Mesenchymal stem cell (in vitro differentiated cells and primary cell): ENCODE measurements around the gene KRTCAP2.

ENCODE experiments used
- DNase-seq: peaks from one replicate; pipeline ENCODE4 v3.0.0-alpha.2; 2013
- H2AFZ ChIP-seq: one replicate; pipeline ENCODE4 v1.6.1; 2013; ENCODE audit warnings: low read depth, mild to moderate bottlenecking, control low read depth, inconsistent platforms, low read length, moderate library complexity
- H2AK5ac ChIP-seq: 2 replicates; pipeline ENCODE4 v1.6.1; 2013; ENCODE audit warnings: low read length, moderate library complexity, mild to moderate bottlenecking, inconsistent platforms; ENCODE audit not compliant: severe bottlenecking
- H2BK120ac ChIP-seq: one replicate; pipeline ENCODE4 v1.6.1; 2013; ENCODE audit warnings: low read depth, mild to moderate bottlenecking, inconsistent platforms, low read length, moderate library complexity
- H2BK12ac ChIP-seq, 2 experiments: one replicate each; pipeline ENCODE4 v1.6.1; 2013; ENCODE audit warnings: inconsistent platforms in 2 of 2, low read length in 2 of 2, mild to moderate bottlenecking in 2 of 2, moderate library complexity in 2 of 2, control low read depth in 1 of 2
- H2BK15ac ChIP-seq: one replicate; pipeline ENCODE4 v1.6.1; 2013; ENCODE audit warnings: mild to moderate bottlenecking, low read depth, inconsistent platforms; ENCODE audit not compliant: poor library complexity, severe bottlenecking
- H2BK5ac ChIP-seq: 2 replicates; pipeline ENCODE4 v1.6.1; 2013; ENCODE audit warnings: low read depth, mild to moderate bottlenecking, low read length, control low read depth, inconsistent platforms; ENCODE audit not compliant: poor library complexity, severe bottlenecking
- H3K14ac ChIP-seq, 2 experiments: one replicate each; pipeline ENCODE4 v1.6.1; 2013; ENCODE audit warnings: inconsistent platforms in 2 of 2, low read length in 2 of 2, control low read depth in 1 of 2, mild to moderate bottlenecking in 1 of 2, moderate library complexity in 1 of 2
- H3K18ac ChIP-seq, 2 experiments: one replicate each; pipeline ENCODE4 v1.6.1; 2013; ENCODE audit warnings: inconsistent platforms in 2 of 2, low read length in 2 of 2, control low read depth in 1 of 2, low read depth in 1 of 2, mild to moderate bottlenecking in 1 of 2
- H3K23ac ChIP-seq, 2 experiments: one replicate each; pipeline ENCODE4 v1.6.1; 2013; ENCODE audit warnings: inconsistent platforms in 2 of 2, low read length in 2 of 2, mild to moderate bottlenecking in 2 of 2, moderate library complexity in 2 of 2, control low read depth in 1 of 2
- H3K27ac ChIP-seq: 2 replicates; pipeline ENCODE4 v1.5.1; 2013; ENCODE audit warnings: mild to moderate bottlenecking, moderate library complexity, low read length, control low read depth, inconsistent platforms; ENCODE audit not compliant: poor library complexity, severe bottlenecking
- H3K27me3 ChIP-seq, 2 experiments: 2 replicates each; pipeline versions ENCODE4 v1.6.1 to v1.7.0; 2013; ENCODE audit warnings: low read length in 2 of 2, mild to moderate bottlenecking in 2 of 2, moderate library complexity in 2 of 2, control low read depth in 1 of 2, inconsistent platforms in 1 of 2; ENCODE audit not compliant: control insufficient read depth in 1 of 2, insufficient read depth in 1 of 2
- H3K36me3 ChIP-seq, 2 experiments: 2 replicates each; pipeline versions ENCODE4 v1.6.1 to v1.7.0; 2013; ENCODE audit warnings: low read length in 2 of 2, control low read depth in 1 of 2, inconsistent platforms in 1 of 2, low read depth in 1 of 2, mild to moderate bottlenecking in 1 of 2; ENCODE audit not compliant: insufficient read depth in 2 of 2, control insufficient read depth in 1 of 2
- H3K4ac ChIP-seq, 2 experiments: one replicate each; pipeline ENCODE4 v1.6.1; 2013; ENCODE audit warnings: inconsistent platforms in 2 of 2, low read length in 2 of 2, mild to moderate bottlenecking in 2 of 2, moderate library complexity in 2 of 2, control low read depth in 1 of 2, low read depth in 1 of 2
- H3K4me1 ChIP-seq: 2 replicates; pipeline ENCODE4 v1.6.1; 2013; ENCODE audit warnings: low read depth, low read length, control low read depth; ENCODE audit not compliant: control insufficient read depth, insufficient read depth
- H3K4me2 ChIP-seq: 2 replicates; pipeline ENCODE4 v1.6.1; 2013; ENCODE audit warnings: low read length, mild to moderate bottlenecking, inconsistent platforms; ENCODE audit not compliant: poor library complexity, severe bottlenecking
- H3K4me3 ChIP-seq, 2 experiments: 2 replicates each; pipeline versions ENCODE4 v1.5.1 to v1.7.0; 2013; ENCODE audit warnings: low read length in 2 of 2, mild to moderate bottlenecking in 2 of 2, control low read depth in 1 of 2, low read depth in 1 of 2; ENCODE audit not compliant: insufficient read depth in 1 of 2
- H3K79me1 ChIP-seq: replicated peaks from 2 replicates; pipeline ENCODE4 v1.6.1; 2013; ENCODE audit warnings: mild to moderate bottlenecking, control low read depth, low read length, inconsistent platforms; ENCODE audit not compliant: poor library complexity, severe bottlenecking
- H3K9ac ChIP-seq: 2 replicates; pipeline ENCODE4 v1.7.0; 2013; ENCODE audit warnings: mild to moderate bottlenecking, low read length, moderate library complexity
- H3K9me3 ChIP-seq: 2 replicates; pipeline ENCODE4 v1.7.0; 2013; ENCODE audit warnings: mild to moderate bottlenecking, low read length; ENCODE audit not compliant: control insufficient read depth
- H4K8ac ChIP-seq: one replicate; pipeline ENCODE4 v1.6.1; 2013; ENCODE audit warnings: inconsistent platforms, mild to moderate bottlenecking, low read length, moderate library complexity
- H4K91ac ChIP-seq: one replicate; pipeline ENCODE4 v1.6.1; 2013; ENCODE audit warnings: mild to moderate bottlenecking, low read length, inconsistent platforms
- WGBS: methylation state at CpG from one replicate; pipeline ENCODE4 v1.1.7; 2013; ENCODE audit warnings: mixed read lengths; 5-methylcytosine and 5-hydroxymethylcytosine counted together

The KRTCAP2 gene

GRCh38 chr1:155185783-155186066 lies 12.6 kb upstream of the KRTCAP2 start:
- Histone ChIP-seq H2AFZ (no peak overlapping the region), H2BK12ac (no peak overlapping the region), H3K9me3 (no peaks in the 10 kb centered on the region), H2BK120ac (no peak overlapping the region), H2AK5ac (no peak overlapping the region), H3K4ac (no peak overlapping the region), H3K18ac (no peak overlapping the region), H3K79me1 (no peaks in the 10 kb centered on the region), H2BK5ac (no peak overlapping the region), H2BK15ac (no peak overlapping the region), H3K4me3 (no peak overlapping the region), H3K9ac (no peak overlapping the region), H3K4me1 (peaks cover 19% of the 10 kb centered on the region), H3K36me3 (peaks cover 16 to 39% of the 10 kb centered on the region in 2 experiments), H3K4me2 (no peak overlapping the region), H3K27me3 (no peaks in the 10 kb centered on the region), H3K27ac (no peak overlapping the region), H3K14ac (no peak overlapping the region), H3K23ac (no peak overlapping the region), H4K8ac (no peak overlapping the region), H4K91ac (no peak overlapping the region)
- no peak for DNase-seq
- WGBS: 77% methylated on average over 6 of the region's 6 CpGs

DNA sequence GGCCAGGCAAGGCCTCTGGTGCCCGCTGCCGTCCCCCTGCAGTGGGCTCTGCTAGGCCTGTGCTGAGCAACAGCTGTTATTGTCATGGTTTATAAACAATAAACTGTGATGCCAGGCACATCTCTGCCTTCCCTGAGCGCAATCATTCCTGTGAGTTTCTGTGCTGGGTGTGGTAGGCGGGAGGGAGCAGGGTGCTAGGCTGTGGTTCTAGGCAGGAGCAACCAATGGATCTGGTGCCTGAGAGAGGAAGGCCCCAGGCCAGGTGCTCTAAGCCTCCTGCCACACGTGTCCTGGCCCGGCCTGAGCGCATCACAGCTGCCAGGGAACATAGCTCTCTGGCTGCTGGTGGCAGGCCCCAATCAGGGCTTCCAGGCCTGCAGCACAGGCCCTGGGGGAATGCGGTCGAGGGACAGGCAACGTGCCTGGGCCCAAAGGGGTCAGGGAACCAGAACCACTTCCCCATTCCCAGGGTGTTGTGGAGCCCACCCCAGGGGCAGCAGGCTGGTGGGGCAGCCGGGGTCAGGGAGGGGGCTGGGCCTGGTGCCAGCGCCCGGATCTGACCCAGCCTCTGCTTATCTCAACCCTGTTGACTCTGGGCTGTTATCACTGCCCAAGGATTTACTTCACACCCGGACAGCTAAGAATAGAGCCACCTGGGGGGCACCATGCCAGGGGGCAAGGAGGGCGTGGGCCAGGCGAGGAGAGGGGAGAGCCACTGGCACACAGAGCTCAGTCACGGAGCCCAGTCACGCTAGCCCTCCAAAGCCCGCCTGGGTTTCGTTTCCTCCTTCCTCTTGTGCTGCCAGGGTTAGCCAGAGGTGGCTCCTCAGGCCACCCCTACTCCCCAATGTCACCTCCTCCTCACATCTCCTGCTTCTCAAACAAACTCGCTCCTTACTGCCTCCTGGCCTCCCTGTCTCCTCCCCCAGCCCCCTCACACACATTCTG lies 12.0 kb upstream of the KRTCAP2 start:
- H4K8ac ChIP-seq: no peak overlapping the region
- no peak overlapping the region for H2BK15ac ChIP-seq
- 76% methylated on average over 19 of the region's 21 CpGs for WGBS
- H3K36me3 ChIP-seq: peaks cover 17 to 42% of the 10 kb centered on the region in 2 experiments
- H3K9me3 ChIP-seq: no peaks in the 10 kb centered on the region
- DNase-seq: no peak
- H3K79me1 ChIP-seq: no peaks in the 10 kb centered on the region
- H3K14ac ChIP-seq: no peak overlapping the region
- no peak overlapping the region for H3K9ac ChIP-seq
- H2BK120ac ChIP-seq: no peak overlapping the region
- H3K4me3 ChIP-seq: no peak overlapping the region
- peaks cover 19% of the 10 kb centered on the region for H3K4me1 ChIP-seq
- H2AFZ ChIP-seq: no peak overlapping the region
- H3K23ac ChIP-seq: no peak overlapping the region
- no peak overlapping the region for H3K18ac ChIP-seq
- H3K4me2 ChIP-seq: no peak overlapping the region
- no peak overlapping the region for H2BK5ac ChIP-seq
- no peak overlapping the region for H2AK5ac ChIP-seq
- no peak overlapping the region for H3K27ac ChIP-seq
- H3K4ac ChIP-seq: no peak overlapping the region
- no peak overlapping the region for H2BK12ac ChIP-seq
- H4K91ac ChIP-seq: no peak overlapping the region
- H3K27me3 ChIP-seq: no peaks in the 10 kb centered on the region

DNA sequence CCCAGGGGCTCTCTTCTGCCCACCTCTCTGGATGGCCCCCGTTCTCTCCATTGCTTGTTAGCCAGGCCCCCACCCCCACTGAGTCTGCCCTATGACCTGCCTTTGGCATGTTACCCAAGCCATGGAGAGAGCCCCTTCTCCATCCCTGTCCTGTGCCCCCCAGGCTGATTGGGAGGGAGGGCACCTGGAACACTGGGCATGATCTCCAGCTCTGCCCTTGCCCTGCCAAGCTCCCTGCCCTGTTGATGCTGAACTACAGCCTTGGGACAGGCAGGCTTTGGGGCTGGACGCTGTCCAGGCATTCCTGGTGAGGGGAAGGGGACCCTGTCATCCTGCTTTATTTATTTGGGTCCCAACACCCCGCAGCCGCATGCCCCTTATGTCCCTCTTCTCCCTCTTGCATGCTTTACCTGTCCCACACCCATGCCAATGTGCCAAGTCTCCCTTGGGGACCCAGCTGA lies 11.3 kb upstream of the KRTCAP2 start:
- WGBS: 97% methylated on average over 4 of the region's 4 CpGs
- Histone ChIP-seq H3K9me3 (no peaks in the 10 kb centered on the region), H2AK5ac (no peak overlapping the region), H2AFZ (no peak overlapping the region), H3K23ac (no peak overlapping the region), H3K4me1 (peaks cover 19% of the 10 kb centered on the region), H2BK15ac (no peak overlapping the region), H3K27me3 (no peaks in the 10 kb centered on the region), H3K4ac (no peak overlapping the region), H2BK5ac (no peak overlapping the region), H3K27ac (no peak overlapping the region), H3K4me2 (no peak overlapping the region), H4K91ac (no peak overlapping the region), H3K14ac (no peak overlapping the region), H2BK12ac (no peak overlapping the region), H3K36me3 (peaks cover 25 to 49% of the 10 kb centered on the region in 2 experiments), H4K8ac (no peak overlapping the region), H3K9ac (no peak overlapping the region), H3K79me1 (peaks cover 5% of the 10 kb centered on the region), H3K4me3 (no peak overlapping the region), H3K18ac (no peak overlapping the region), H2BK120ac (no peak overlapping the region)
- no peak for DNase-seq

- H3K4ac ChIP-seq: no peak overlapping the region
- H2AFZ ChIP-seq: no peak overlapping the region
- no peak overlapping the region for H3K23ac ChIP-seq
- no peak overlapping the region for H3K9ac ChIP-seq
- no peak overlapping the region for H4K91ac ChIP-seq
- H3K4me1 ChIP-seq: peaks cover 19% of the 10 kb centered on the region
- H3K27me3 ChIP-seq: no peaks in the 10 kb centered on the region
- no peaks in the 10 kb centered on the region for H3K9me3 ChIP-seq
- no peak overlapping the region for H3K18ac ChIP-seq
- H2BK12ac ChIP-seq: no peak overlapping the region
- H2BK120ac ChIP-seq: no peak overlapping the region
- no peak for DNase-seq
- no peak overlapping the region for H4K8ac ChIP-seq
- H3K27ac ChIP-seq: no peak overlapping the region
- no peak overlapping the region for H3K4me2 ChIP-seq
- 95% methylated on average over 20 of the region's 20 CpGs for WGBS
- H3K14ac ChIP-seq: no peak overlapping the region
- H2BK15ac ChIP-seq: no peak overlapping the region
- H2AK5ac ChIP-seq: no peak overlapping the region
- peaks cover 5% of the 10 kb centered on the region for H3K79me1 ChIP-seq
- H3K36me3 ChIP-seq: peaks cover 29 to 55% of the 10 kb centered on the region in 2 experiments
- no peak overlapping the region for H3K4me3 ChIP-seq
- no peak overlapping the region for H2BK5ac ChIP-seq
Observed at GRCh38 chr1:155183775-155184221, 10.7 kb upstream of the KRTCAP2 start.
